Activated T-cell treated with anti-CD3 and anti-CD28 coated beads, Interleukin-2, amount 50 U/mL, for 24 hours (primary cell): ENCODE data around the gene RUFY2.

Source experiments
- DNase-seq: peaks from one replicate; pipeline ENCODE4 v3.0.0-alpha.2; 2020
- H3K27ac Mint-ChIP-seq: 2 replicates; pipeline ENCODE4 v1.8.0; 2020; ENCODE audit warnings: mild to moderate bottlenecking, mixed read lengths
- H3K27me3 Mint-ChIP-seq: 2 replicates; pipeline ENCODE4 v1.8.0; 2020; ENCODE audit warnings: mixed read lengths
- H3K36me3 Mint-ChIP-seq: 2 replicates; pipeline ENCODE4 v1.8.0; 2020; ENCODE audit warnings: low read depth, mixed read lengths
- H3K4me1 Mint-ChIP-seq: 2 replicates; pipeline ENCODE4 v1.8.0; 2020; ENCODE audit warnings: low read depth, mixed read lengths
- H3K4me3 Mint-ChIP-seq: 2 replicates; pipeline ENCODE4 v1.8.0; 2020; ENCODE audit warnings: mild to moderate bottlenecking, moderate library complexity, mixed read lengths
- H3K9me3 Mint-ChIP-seq: 2 replicates; pipeline ENCODE4 v1.8.0; 2020; ENCODE audit warnings: mixed read lengths

The RUFY2 gene

DNA sequence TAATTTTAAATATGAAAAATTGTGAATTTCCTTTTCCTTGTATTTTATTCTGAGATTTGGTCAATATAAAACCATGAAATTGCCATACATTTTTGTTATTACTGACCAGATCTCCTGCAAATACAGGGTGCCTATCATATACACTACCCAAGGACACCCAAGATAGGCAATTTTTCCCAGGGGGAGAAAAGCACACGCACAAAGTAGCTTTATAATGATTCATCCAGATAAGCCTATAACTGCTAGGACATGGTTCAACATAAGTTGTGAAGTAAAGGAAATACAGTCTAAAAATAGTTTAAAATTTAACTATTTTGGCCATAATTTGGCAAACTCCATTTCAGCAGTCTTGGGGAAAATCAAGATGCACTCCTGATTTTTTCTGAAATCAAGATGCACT lies 4.8 kb downstream of the RUFY2 start:
- no peaks in the 10 kb centered on the region for H3K27me3 Mint-ChIP-seq
- peaks cover 30% of the 10 kb centered on the region for H3K36me3 Mint-ChIP-seq
- peaks cover 19% of the 10 kb centered on the region for H3K4me1 Mint-ChIP-seq
- DNase-seq: no peak
- H3K4me3 Mint-ChIP-seq: no peak overlapping the region
- no peaks in the 10 kb centered on the region for H3K9me3 Mint-ChIP-seq
- no peak overlapping the region for H3K27ac Mint-ChIP-seq

DNA sequence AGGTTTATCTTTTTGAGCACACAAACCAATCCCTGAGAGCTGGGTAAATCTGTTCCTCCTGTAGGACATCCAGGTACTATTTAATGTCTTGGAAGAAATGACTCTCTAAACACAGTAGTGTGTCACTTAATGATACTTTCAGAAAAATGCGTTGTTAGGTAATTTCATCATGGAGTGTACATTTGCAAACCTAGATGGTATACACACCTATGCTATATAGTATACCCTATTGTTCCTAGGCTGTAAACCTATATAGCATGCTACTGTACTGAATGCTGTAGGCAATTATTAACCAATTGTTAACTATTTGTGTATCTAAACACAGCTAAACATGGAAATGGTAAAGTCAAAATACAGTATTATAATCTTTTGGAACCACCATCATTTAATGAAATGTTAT lies 10.1 kb downstream of the RUFY2 start:
- H3K27ac Mint-ChIP-seq: no peak overlapping the region
- DNase-seq: no peak
- H3K4me3 Mint-ChIP-seq: no peak overlapping the region
- H3K9me3 Mint-ChIP-seq: no peaks in the 10 kb centered on the region
- peaks cover 56% of the 10 kb centered on the region for H3K36me3 Mint-ChIP-seq
- H3K4me1 Mint-ChIP-seq: no peaks in the 10 kb centered on the region
- no peaks in the 10 kb centered on the region for H3K27me3 Mint-ChIP-seq

DNA sequence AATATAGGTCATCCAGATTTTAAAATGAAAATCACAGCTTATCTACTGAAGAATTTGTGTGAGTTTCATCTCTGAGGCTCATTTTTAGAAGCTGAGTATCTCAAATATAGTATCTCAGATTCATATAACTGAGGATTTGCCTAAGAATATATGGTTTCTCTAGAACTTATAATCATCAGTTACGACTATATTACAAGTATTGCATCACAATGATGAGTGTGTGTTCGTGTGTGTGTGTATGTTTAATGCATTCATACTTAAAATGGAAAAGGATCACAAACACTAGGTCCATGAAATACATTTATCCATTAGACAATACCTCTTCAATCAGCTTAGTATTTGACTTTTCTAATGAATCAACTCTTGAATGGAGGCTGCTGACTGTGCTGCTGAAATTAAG lies 21.3 kb downstream of the RUFY2 start:
- Mint-ChIP-seq H3K27ac (no peak overlapping the region), H3K36me3 (peaks cover 68% of the 10 kb centered on the region), H3K9me3 (no peaks in the 10 kb centered on the region), H3K27me3 (no peaks in the 10 kb centered on the region), H3K4me1 (no peaks in the 10 kb centered on the region), H3K4me3 (no peak overlapping the region)
- no peak for DNase-seq

DNA sequence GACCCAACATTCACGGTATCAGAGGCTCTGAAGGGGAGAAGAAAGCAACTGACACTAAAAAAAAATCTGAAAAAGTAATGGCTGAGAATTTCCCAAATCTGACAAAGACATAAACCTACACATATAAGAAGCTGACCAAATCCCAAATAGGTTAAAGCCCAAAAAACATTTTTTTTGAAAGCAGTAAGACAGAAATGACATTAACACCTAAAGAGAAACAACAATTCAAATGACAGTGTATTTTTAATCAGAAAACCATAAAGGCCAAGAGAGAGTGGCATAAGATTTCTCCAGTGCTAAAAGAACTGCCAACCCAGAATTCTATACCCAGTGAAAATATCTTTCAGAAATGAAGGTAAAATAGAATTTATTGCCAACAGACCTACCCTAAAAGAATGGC lies 35.5 kb downstream of the RUFY2 start:
- no peak for DNase-seq
- no peaks in the 10 kb centered on the region for H3K27me3 Mint-ChIP-seq
- H3K36me3 Mint-ChIP-seq: peaks cover 67% of the 10 kb centered on the region
- H3K9me3 Mint-ChIP-seq: peaks cover 4% of the 10 kb centered on the region
- H3K4me1 Mint-ChIP-seq: no peaks in the 10 kb centered on the region
- no peak overlapping the region for H3K4me3 Mint-ChIP-seq
- H3K27ac Mint-ChIP-seq: no peak overlapping the region

DNA sequence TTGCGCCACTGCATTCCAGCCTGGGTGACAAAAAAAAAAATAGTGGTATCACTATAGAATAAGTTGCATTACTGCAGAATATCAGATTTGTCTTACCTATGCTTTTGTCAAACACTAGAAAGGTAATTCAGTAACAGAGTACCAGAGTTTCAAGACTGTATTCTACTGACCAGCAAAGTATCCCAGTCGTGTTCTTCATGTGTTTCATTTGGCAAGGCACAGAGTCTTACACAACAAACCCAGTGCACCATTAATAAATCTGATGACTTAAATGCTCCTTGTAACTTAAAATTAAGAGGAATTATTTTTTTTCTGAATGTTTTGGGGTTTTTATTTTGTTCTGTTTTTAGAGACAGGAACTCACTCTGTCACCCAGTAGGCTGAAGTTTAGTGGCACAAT lies 40.0 kb downstream of the RUFY2 start:
- no peak overlapping the region for H3K27ac Mint-ChIP-seq

DNA sequence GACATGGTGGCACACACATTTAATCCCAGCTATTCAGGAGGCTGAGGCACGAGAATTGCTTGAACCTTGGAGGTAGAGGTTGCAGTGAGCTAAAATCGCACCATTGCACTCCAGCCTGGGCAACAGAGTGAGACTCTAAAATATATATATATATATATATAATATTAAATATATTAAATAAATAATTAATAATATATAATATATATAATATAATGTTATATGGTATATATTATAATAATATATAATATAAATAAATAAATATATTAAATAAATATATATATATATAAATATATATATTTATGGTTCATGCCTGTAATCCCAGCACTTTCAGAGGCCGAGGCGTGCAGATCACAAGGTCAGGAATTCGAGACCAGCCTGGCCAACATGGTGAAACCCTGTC lies 40.5 kb downstream of the RUFY2 start:
- H3K9me3 Mint-ChIP-seq: peaks cover 2% of the 10 kb centered on the region
- H3K27ac Mint-ChIP-seq: no peak overlapping the region
- peaks cover 5% of the 10 kb centered on the region for H3K4me1 Mint-ChIP-seq
- H3K27me3 Mint-ChIP-seq: no peaks in the 10 kb centered on the region
- H3K36me3 Mint-ChIP-seq: peaks cover 54% of the 10 kb centered on the region
- DNase-seq: no peak
- no peak overlapping the region for H3K4me3 Mint-ChIP-seq

More for the DNA sequence above, 40.0 kb downstream of the RUFY2 start:
- peaks cover 4% of the 10 kb centered on the region for H3K9me3 Mint-ChIP-seq
- peaks cover 55% of the 10 kb centered on the region for H3K36me3 Mint-ChIP-seq
- peaks cover 5% of the 10 kb centered on the region for H3K4me1 Mint-ChIP-seq
- DNase-seq: no peak
- H3K4me3 Mint-ChIP-seq: no peak overlapping the region
- no peaks in the 10 kb centered on the region for H3K27me3 Mint-ChIP-seq

DNA sequence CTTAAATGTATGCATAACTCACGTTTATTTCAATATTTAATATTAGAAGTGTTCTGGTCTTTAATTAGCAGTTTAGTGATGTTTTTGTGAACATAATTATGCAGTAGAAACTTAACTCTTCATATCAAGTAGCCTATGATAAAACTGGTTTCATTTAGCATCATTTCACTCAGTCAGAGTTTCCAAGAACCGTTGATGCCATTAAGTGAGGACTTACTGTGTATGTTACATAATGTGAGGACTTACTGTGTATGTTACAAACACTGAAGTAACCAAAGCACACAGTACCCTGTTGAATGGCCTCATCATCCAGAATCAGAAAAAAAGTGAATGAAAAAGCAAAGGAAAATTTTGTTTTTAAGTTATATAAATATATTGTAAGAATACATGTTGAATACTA lies 41.5 kb downstream of the RUFY2 start:
- Mint-ChIP-seq H3K9me3 (no peaks in the 10 kb centered on the region), H3K4me1 (peaks cover 5% of the 10 kb centered on the region), H3K4me3 (no peak overlapping the region), H3K27ac (no peak overlapping the region), H3K36me3 (peaks cover 55% of the 10 kb centered on the region), H3K27me3 (no peaks in the 10 kb centered on the region)
- no peak for DNase-seq

DNA sequence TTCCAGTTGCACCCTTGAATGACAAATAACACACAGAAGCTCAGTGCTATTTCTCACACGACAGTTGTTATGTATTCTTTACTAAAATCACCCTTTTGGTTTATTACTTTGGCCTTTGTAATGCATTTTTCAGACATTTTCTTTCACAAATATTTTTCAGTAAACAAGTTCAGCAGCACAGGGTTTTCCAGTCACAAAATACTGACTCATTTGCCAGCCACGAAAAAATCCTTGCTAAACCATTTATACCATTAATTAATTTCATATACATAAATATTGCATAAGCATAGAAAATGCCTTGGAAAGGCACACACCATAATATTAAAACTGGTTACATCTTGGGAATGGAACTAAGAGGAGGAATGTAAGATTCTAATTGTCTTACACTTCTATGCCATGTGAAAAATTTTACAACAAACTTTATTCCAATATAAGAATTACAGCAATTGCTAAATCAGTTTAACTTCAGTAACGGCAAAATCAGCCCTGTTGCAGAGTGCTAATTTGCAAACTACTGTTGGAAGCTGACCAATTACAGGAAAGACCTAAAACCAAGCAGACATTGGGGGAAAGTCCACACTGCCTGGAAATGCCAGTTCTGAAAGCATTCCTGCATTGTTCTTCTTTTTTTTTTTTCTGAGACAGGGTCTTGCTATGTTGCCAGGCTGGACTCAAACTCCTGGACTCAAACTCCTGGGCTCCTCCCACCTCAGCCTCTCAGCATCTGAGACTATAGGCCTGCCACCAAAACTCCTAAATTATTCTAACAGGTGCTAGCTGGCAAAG lies 42.8 kb downstream of the RUFY2 start:
- Mint-ChIP-seq H3K36me3 (peaks cover 44% of the 10 kb centered on the region), H3K4me3 (no peak overlapping the region)

DNA sequence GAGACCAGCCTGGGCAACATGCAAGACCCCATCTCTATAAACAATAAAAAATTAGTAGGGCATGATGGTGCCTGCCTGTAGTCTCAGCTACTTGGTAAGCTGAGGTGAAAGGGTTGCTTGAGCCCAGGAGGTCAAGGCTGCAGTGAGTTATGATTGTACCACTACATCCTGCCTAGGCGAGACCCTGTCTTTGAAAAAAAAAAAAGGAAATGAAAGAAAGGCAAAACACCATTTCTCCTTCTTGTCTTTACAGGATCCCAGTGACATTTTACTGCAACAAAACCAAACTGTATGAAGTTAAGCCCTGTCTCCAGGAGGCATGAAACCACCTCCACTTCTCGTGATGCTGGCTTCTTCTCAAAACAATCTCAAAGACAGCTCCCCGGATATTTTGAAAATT lies 44.5 kb downstream of the RUFY2 start:
- H3K27ac Mint-ChIP-seq: no peak overlapping the region
- no peaks in the 10 kb centered on the region for H3K27me3 Mint-ChIP-seq
- H3K9me3 Mint-ChIP-seq: no peaks in the 10 kb centered on the region
- DNase-seq: no peak
- peaks cover 45% of the 10 kb centered on the region for H3K36me3 Mint-ChIP-seq
- H3K4me3 Mint-ChIP-seq: no peak overlapping the region
- peaks cover 5% of the 10 kb centered on the region for H3K4me1 Mint-ChIP-seq

More for the DNA sequence above, 42.8 kb downstream of the RUFY2 start:
- H3K27me3 Mint-ChIP-seq: no peaks in the 10 kb centered on the region
- H3K9me3 Mint-ChIP-seq: no peaks in the 10 kb centered on the region
- peaks cover 5% of the 10 kb centered on the region for H3K4me1 Mint-ChIP-seq
- DNase-seq: no peak
- H3K27ac Mint-ChIP-seq: peak overlapping the region; percentile 40

DNA sequence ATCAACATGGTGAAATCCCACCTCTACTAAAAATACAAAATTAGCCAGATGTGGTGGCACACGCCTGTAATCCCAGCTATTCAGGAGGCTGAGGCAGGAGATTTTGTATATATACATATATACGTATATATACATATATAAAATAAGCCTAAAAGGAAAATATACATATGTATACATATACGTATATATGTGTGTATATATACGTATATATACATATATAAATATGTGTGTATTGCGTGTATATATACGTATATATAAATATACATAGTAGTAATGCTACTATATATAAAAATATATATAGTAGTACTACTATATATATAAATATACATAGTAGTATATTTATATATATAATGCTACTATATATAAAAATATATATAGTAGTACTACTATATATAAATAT lies 47.9 kb downstream of the RUFY2 start:
- DNase-seq: no peak
- Mint-ChIP-seq H3K4me1 (no peaks in the 10 kb centered on the region), H3K27ac (no peak overlapping the region), H3K36me3 (peaks cover 47% of the 10 kb centered on the region), H3K9me3 (no peaks in the 10 kb centered on the region), H3K27me3 (no peaks in the 10 kb centered on the region), H3K4me3 (no peak overlapping the region)

DNA sequence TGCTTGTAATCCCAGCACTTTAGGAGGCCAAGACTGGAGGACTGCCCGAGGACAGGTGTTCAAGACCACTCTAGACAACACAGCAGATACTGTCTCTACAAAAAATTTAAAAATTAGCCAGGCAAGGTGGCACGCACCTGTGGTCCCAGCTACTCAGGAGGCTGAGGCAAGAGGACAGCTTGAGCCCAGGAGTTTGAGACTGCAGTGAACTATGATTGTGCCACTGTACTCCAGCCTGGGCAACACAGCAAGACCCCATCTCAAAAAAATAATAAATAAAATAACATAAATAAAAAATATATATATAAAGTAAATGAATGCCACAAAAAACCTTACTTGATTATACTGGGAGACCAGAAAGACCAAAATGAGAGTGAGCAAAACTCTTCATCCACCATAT lies 53.5 kb downstream of the RUFY2 start:
- Mint-ChIP-seq H3K27me3 (no peaks in the 10 kb centered on the region), H3K27ac (no peak overlapping the region), H3K4me1 (peaks cover 3% of the 10 kb centered on the region), H3K36me3 (peaks cover 43% of the 10 kb centered on the region), H3K4me3 (no peak overlapping the region), H3K9me3 (no peaks in the 10 kb centered on the region)
- DNase-seq: no peak

DNA sequence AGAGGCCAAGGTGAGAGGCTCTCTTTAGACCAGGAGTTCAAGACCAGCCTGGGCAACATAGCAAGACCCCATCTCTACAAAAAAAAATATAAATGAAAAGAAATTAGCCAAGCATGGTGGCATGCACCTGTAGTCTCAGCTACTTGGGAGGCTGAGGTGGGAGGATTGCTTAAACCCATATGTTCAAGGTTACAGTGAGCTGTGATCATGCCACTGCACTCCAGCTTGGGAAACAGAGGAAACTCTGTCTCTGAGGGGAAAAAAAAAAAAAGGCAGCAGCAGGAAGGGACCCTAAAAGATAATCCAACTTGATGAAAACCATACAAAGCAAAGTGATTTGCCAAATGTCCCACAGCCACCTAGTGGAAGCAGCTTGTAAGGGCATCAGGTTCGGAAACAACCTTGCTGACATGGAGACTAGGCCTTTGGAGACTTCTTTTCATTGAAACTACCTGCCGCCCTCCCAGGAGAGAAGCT lies 58.8 kb downstream of the RUFY2 start:
- Mint-ChIP-seq H3K9me3 (no peaks in the 10 kb centered on the region), H3K27me3 (no peaks in the 10 kb centered on the region), H3K4me1 (peaks cover 13% of the 10 kb centered on the region), H3K4me3 (no peak overlapping the region), H3K27ac (peak overlapping the region; percentile 85), H3K36me3 (peaks cover 56% of the 10 kb centered on the region)
- peak; percentile 43 for DNase-seq

DNA sequence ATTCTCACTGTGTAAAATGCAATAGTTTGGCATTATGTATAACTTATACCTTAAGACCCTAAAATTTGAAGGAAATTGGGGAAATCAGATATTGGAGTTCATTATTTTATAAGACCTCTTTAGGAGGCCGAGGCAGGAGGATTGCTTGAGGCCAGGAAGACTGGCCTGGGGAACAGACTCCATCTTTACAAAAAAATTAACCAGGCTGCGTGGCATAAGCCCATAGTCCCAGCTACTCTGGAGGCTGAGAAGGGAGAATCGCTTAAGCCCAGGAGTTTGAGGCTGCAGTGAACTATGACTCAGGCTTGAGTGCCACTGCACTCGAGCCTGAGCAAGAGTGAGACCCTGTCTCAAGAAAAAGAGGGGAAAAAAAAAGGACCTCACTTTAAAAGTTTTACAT lies 60.3 kb downstream of the RUFY2 start:
- no peak for DNase-seq
- H3K9me3 Mint-ChIP-seq: no peaks in the 10 kb centered on the region
- no peak overlapping the region for H3K4me3 Mint-ChIP-seq
- peaks cover 61% of the 10 kb centered on the region for H3K36me3 Mint-ChIP-seq
- H3K27ac Mint-ChIP-seq: peak overlapping the region; percentile 72
- H3K4me1 Mint-ChIP-seq: peaks cover 21% of the 10 kb centered on the region
- H3K27me3 Mint-ChIP-seq: no peaks in the 10 kb centered on the region

DNA sequence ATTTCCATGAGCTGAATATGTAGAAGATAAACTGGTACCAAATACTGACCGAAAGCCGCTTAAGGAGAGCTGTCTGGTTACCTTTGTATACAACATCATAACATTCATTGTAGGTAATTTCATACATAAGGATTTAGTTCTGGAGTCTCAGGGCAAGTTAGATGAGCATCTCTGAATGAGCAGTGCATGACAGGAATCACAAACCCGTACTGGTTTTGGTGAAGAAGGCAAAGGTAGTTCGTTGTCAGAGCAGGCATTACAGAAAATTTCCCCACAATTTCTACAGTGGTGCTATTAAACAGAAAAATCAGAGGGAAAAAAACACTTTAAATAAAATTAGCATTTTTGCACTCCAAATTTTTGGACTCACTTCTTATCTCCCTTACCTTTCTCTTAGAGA lies 61.5 kb downstream of the RUFY2 start:
- Mint-ChIP-seq H3K36me3 (peaks cover 72% of the 10 kb centered on the region), H3K4me1 (peaks cover 26% of the 10 kb centered on the region), H3K4me3 (no peak overlapping the region), H3K27ac (peak overlapping the region; percentile 13), H3K9me3 (no peaks in the 10 kb centered on the region), H3K27me3 (no peaks in the 10 kb centered on the region)
- no peak for DNase-seq

DNA sequence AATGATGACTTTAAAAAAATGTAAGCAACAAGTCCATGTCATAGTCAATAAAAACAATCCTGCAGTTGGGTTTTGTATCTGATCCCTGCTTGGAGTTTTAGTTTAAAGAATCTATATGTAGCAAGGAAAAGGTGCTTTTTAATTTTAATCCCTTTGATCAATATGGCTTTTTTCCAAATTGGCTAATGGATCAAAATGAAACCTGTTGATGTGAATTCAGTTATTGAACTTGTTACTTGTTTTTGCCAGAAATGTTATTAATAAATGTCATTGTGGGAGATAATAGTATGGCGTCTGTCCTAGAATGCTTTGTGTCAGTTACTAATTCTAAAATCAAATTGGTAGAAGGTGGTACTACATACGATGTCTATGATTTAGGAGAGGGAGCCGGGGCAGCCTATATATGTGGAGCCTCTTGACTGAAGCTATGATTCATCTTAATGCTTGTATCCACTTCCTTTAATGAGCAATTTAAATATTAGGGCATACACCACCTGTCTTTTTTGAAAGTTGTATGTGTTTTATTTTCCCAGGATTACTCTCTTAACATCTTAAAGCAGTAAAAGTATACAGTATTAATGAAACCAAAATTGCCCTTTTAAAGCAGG lies 64.1 kb downstream of the RUFY2 start:
- no peaks in the 10 kb centered on the region for H3K27me3 Mint-ChIP-seq
- peaks cover 43% of the 10 kb centered on the region for H3K4me1 Mint-ChIP-seq
- no peaks in the 10 kb centered on the region for H3K9me3 Mint-ChIP-seq
- no peak for DNase-seq
- H3K36me3 Mint-ChIP-seq: peaks cover 86% of the 10 kb centered on the region
- H3K27ac Mint-ChIP-seq: peak overlapping the region; percentile 39
- no peak overlapping the region for H3K4me3 Mint-ChIP-seq
